ENCODE results near the gene HIVEP2.

The HIVEP2 gene

DNA sequence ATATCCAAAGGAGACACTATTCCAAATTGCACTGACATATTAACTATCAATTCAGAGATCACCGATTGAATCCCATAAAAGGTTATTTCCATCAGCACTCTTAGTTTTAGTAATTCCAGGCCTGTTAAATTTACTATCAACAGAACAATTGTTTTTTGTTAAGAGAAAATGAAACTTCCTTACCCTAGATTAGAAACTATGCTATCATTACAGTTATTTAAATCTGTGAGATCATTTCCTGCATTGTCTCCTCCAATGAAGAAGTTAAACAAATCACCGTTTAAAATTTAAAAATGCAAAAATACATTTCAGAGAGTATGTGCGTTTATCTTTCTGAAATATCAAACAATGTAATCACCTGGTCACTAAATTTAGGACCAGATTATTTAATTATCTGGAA, 57.5 kb downstream of the HIVEP2 start:
- ATAC-seq, result peak in 1 of 2 donors; percentile 30

DNA sequence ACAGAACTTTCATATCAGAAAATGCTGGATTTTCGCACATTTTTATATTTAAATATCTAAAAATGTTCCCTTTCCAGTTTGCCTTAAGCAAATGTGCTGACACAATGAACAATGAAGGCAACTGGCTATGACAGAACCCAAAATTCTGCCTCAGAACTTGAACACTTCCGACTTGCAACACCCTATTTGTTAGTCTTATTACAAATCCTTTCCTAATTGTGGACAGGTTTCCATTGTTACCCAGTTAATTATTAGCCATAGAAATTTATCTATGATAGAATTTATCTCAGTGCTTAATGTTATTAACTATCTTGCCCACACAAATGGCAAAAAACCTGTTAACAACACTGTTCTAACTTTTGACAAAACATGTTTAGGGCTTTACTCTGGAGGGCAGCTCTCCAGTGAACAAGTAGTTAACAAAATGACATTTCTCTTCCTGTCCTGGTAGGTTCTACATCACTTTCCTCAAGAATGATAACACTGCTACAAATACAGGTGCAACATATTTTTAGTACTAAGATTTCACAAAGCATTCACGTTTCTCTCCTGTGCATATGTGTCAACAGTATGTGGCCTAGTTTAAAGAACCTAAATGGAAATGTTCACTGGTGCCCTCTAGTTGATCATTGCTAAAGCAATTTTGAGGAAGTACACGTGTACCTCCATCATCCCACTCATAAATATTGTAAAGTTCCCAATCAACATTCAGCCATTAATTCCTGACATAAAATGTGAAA, 58.4 kb downstream of the HIVEP2 start:
- peak; percentile 13 to 37 for ATAC-seq

DNA sequence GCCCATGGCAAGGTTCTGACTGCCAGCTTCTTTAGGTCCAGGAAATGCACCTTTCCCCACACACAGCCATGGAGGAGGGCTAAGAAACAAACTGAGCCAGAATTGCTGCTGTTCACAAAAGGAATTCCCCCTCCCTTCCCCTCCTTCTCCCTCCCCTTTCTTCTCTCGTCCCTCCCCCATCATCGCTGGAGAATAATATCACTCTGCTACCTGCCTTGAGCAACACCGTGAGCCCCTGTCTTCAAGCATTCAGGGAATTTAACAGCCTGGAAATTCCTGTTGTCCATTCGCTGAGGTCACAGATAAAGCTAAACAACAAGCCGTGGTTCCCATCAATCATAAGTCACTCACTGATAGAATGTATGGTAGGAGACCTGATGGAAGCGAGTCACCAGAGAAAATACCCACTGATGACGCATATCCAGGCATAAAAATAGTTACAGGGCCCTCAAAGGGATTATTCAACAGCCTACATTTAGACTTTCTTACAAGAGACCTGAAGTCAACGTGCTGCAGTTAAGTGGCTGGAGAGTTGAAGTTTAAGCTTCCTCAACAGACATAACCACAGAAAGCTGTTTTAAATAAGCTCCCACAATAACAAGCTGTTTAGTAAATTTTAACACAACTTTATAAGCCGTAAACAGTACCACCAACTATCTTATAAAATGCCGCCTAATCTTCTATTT, 59.7 kb downstream of the HIVEP2 start:
- ATAC-seq, result peak; percentile 85 to 87

DNA sequence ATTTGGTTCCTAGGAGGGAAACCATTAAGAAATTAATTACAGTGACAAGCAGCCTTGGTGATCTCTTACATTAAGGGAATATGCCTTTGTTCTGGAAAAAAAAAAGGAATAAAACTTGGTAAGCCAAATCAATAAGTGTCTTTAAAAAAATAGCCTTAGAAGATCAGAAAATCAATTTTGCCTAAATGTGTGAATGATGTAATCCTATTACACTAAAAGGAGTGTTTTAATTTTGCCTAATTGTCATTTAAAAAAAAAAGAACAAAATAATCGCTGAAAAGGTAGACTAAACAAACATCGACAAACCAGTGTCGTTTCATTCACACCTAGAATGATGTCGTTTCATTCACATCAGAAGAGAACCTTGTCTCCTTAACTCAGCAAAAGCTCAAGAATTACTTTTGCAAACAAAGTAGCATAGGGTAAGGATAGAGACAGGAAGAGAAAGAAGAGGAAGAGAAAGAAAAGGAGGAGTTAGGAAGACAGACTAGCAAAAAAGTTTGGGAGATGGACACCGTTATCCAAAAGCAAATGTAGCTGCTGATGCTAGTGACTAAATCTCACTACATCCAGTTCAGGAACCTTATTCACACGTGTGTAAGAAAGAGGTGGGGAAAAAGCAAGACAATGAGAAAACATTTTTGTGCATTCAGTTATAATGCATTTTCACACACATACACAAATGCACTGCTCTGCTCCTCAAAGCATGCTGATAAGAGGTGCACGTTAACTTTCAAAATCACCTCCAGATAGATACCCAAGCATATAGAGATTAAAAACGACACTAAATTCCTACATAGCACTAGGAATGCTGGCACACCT, 60.6 kb downstream of the HIVEP2 start:
- no peak for ATAC-seq

DNA sequence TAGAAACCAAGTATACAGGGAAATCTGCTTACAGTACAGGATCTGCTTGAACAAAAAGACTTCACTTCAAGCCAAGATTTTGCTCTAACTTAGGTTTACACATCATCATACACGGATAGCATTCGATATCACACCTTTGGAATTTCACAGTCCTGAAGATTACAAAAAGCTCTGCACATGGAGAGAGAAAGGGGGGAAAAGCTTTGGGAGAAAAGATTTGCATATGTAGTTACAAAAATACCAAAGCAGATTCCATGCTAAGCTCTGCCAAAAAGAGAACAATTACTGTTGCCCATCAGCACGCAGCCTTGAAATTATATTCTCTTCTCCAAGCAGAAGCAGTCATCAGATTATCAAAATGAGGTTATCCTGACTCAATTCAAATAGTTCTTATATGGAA, 62.0 kb downstream of the HIVEP2 start:
- no peak for ATAC-seq

DNA sequence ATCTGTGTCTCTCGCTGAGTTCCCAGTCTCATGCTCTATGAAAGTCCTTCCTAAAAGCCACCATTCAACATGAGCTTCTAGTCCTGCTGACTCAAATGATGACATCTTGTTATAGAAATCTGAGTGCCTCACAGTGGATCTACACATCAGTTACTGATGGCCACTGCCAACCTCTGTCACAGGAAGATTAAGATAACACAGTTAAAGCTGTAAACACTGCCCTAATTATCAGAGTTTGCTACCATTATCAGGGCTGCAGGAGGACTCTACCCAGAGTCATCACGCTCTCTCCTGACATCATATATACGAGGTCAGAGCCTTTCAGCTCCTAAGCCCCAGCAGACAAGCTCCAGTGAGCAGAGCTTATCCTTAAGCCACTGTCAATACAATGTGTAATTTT, 63.2 kb downstream of the HIVEP2 start:
- no peak for ATAC-seq

DNA sequence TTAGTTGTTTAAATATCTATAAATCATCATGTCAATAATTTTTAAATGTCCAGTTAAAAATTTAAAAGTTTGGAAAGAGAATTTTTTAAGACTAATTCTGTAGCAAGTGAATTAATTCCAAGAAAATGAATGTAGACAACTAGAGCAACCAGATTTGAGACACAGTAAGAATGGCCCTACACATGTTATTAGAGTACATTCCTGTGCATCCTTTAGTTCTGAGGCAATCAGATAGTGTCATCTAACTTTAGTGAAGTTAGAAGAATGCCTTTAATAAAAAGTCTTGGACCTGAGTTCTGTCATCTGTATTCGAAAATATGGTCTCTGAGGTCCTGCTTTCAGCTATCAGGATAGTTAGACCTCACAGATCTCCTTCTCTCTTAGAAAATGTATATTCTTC, 63.7 kb downstream of the HIVEP2 start:
- no peak for ATAC-seq

DNA sequence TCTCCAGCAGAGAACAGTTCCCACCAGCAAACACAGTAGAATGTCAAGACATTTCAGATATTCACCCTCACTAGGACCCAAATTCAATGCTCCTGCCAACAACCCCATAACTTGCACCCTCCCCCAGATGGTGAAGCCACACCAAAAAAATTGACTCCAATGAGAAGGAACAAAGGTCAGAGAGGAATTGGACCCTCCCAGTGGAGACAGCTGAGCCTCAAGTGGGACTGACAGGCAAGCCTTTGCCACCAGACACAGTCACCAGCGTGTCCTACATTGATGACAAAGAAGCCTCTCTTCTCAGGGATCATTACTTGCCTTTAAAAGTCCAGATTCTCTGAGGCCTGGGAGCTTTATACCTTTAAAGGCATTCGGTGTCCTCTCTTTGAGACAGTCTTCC, 64.8 kb downstream of the HIVEP2 start:
- ATAC-seq, result no peak

DNA sequence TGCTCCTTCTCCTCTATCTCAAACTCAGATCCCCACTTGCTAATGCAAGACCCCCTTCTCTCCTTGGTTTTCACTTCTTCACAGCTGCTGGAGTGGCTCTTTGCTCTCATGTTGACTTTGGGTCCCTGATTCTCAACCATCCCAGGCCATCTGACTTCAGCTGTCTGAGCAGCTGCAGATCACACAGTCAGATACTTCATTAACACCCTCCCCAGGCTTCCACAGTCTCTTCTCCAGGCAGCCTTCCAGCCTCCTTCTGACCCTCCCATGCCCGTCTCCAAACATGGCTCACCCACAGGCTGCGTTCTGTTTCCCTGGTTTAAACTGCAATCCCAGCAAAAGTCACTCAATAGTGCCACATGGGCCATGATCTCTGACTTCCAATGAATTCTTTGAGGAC, 65.4 kb downstream of the HIVEP2 start:
- ATAC-seq, result no peak

DNA sequence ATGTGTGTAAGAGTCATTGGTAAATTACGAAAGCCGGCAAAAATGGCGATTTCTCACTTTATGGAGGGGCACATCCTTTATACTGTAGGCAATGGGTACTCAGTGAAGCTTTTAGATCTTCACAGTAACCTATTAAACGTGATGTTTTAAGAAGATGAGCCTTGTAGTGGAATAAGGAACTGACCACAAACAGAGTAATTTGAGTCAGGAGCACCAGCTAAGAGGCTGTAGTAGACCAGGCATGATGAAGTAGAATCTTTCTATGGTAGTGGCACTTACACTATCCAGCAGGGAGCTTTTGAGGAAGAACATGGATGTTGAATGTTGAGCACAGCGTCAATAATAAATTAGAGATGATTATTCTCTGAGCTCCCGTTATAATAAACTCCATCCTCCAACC, 65.9 kb downstream of the HIVEP2 start:
- peak in 1 of 2 donors; percentile 15 for ATAC-seq

DNA sequence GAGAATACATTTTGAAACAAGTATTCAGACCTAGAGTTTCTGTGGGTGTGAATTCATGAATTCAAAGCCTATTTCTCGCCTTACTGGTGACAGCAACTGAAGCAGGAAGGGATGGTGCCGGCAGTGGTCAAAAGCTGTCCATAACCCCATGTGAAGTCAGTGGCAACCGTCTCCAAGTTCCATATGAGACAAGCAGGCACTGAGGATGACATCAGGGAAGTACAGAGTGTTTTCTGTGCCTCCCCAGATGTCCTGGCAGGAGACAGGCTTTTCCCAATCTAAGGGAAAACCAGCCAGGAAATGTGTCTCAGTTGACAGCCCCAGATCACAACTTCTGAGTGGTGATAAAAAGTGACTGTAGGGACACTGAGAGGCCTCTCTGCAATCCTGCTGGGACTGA, 66.6 kb downstream of the HIVEP2 start:
- ATAC-seq, result peak in 1 of 2 donors; percentile 12

DNA sequence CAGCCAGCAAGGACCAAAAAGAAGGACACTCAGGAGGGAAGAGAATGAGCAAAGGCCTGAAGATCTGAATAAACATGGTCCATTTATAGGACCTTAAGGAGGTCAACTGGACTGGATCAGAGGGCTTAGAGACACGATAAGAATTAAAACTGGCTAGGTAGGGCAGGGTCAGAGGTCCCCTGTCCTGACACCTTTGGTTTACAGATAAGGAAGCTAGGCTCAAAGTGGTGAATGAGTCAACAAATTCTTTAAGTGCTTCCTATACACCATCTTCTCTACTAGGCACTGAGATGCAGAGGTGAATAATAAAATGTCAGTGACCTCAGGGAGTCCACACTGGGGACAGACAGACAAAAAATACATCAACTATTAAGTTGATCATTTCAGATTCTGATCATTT, 70.3 kb downstream of the HIVEP2 start:
- ATAC-seq, result peak; percentile 36 to 44

DNA sequence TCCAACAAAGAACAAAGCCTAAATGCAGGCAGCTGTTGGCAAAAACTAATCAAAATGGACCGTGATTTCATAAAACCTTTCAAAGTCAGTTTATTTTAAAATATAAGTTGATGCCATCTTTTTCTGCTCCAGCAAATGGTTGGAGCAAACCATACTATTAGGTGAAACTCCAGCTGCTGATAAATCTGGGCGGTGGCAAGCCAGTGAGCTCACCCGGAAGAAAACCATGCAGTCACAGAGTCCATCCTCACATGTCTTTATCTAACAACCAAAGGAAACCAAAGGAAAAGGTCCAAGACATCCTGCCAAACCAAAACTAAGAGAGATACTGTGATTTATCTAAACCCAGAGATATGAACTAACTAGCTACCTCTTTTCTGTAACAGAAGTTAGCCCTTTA, 72.6 kb downstream of the HIVEP2 start:
- ATAC-seq, result no peak

DNA sequence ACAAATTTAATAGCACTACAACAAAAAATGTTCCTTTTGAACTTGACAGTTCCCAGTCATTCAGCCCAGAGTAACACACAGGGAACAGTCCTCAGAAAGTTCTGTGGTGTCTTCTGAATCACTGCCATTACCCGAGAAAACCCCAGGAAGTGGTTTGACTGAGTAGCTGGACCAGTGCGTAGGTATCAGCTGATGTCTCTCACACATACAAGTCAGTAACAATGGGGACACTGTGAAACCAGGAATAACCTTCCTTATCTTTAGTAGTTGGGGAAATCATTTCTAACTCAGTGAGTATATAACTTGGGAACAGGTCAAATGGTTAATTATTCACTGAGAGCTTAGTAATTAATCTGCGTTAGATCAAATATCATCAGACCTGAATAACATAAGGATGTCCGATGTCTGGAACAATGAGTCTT, 73.1 kb downstream of the HIVEP2 start:
- ATAC-seq, result peak; percentile 88 to 93

DNA sequence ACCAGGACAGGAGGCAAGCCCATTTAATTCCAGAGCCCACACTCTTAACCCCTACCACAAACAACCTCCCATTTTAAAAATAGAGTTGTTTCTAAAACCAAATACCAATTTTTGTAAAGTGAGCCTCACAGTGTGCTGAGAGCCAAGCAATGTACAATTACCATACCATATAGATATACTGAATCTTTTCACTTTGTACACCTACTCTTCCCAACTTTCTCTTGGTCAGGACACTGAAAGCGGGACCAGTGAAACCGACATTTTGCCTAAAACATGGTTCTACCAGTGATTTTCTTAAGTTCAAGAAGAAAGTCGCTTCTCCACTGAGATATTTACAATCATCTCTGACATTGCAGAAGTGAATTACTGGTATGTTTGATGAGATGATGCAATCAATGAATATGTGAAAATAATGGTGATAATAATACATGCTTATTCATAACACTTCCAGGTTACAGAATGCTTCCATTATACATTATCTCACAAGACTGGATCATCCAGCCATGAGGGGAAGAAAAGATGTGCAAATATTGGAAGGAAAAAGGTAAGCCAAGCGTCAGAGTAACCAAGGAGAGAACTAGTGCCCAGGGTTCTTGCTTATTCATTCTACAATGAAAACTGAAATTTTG, 74.1 kb downstream of the HIVEP2 start:
- ATAC-seq, result no peak

DNA sequence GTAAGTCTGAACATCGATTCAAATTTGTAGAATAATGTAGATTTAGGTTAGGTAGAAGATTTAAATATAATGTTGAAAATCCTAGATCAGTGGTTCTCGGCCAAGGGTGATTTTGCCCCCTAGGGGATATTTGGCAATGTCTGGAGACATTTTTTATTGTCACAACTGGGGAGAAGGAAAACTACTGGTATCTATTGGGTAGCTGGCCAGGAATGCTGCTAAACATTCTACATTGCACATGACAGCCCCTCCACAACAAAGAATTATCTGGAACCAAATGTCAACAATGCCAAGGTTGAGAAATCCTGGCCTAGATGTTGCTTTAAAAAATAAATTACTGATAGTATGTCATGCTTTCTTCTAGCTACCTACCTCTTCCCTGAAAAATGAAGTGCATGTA, 76.1 kb downstream of the HIVEP2 start:
- no peak for ATAC-seq

DNA sequence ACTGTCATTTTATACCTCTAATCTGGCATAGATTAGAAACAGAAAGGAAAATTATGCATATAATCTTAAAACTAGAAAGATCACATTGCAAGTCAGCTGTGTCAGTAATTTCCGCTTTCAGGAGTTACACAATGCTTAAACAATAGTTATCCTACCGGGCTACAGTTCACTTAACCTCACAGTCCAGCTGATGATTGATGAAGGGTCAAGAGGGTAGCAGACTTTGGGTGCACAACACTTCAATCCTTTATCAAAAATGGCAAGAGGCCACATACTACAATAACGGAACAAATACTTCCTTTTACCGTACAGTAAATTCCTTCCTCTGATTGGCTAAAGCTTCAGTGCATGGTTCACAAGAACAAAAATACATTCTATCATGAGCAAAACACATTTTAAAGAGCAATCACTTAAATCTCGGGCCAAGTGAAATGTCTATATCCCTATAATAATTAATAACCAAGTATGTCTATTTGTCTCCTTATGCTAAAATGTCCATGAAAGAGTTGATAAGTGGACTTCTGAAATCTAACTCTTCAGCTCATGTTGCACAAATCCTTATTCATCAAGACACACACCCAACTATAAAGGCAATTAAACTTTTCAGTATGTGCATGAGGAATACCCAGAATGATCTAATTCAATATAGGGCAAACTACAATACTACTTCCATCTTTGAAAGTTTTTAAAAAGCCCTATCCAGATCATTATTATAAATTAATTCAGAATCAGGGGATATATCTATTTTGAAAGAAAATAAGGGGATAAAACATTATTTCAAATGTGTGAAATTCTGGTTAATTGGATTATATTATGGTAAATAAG, 76.8 kb downstream of the HIVEP2 start:
- ATAC-seq, result peak; percentile 26 to 50

DNA sequence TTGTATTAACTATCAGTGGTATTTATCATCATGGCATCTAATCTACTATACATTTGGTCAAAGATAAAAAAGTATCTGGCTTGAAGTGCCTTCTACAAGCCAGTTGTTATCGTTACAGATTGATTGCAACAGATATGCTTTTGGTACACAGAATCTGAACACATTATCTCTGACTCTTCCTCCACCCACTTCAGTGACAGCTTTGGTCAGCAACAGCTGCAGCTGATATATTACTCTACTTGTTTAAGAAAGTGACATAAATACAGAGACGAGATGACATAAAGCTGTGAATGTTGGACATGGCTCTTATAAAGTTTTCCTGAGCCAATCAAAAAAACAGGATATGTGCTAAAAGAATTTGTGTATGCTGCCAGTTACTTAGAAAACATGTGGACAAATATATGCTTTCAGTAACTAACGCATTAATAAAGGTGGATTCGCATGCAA, 77.6 kb downstream of the HIVEP2 start:
- ATAC-seq, result peak in 1 of 2 donors; percentile 21

DNA sequence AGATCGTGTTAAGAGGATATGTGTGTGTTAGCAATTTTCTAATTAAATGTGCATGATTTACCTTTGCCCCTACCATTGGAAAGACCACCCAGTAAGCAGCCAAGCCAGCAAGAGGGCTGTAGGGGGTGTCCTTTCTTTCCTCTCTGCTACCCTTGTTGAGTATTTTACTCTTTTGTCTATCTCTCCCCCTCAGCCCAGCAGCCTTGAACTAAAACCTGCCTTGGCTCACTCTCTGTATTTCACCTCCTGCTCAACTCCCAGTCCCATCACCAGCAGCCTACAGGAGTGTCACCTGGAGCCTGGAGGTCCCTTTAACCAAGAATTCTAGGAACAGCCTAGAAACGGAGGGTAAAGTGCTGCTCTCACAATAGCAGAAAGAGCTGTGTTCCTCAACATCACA, 81.0 kb downstream of the HIVEP2 start:
- no peak for ATAC-seq

DNA sequence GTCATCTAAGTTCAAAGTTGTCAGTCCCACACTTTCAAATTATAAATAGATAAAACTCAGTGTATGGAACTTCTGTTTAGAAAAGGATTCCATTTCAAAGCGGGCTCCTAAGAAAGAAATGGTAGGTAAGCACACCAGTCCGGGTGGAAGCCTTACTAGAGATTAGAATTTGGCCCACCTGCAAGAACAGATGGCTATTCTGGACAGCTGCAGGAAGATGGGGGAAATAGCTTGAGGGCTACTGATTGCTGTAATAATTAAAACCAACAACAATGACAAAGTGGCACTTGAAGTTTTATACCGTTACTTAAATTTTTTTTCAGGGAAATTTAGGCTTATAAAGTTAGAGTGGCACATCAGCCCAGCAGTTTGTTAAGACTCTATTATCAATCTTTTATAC, 83.3 kb downstream of the HIVEP2 start:
- ATAC-seq, result no peak

DNA sequence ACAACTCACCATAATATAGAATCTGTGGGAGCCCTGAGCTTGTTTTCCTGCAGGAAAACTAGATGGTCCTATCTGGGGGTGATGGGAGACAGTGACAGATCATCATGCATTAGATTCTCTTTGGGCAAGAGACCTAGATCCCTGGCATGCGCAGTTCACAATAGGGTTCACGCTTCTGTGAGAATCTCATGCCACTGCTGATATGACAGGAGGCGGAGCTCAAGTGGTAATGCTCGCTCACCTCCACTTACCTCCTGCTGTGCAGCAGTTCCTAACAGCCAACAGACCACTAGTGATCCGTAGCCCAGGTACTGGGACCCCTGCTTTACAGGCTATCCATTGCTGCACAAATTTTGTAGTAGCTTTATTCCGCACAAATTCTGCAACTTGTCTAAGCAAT, 84.5 kb downstream of the HIVEP2 start:
- ATAC-seq, result no peak

All from activated CD4-positive, CD25-positive, alpha-beta regulatory T cell treated with anti-CD3 and anti-CD28 coated beads, Interleukin-2, amount 50 U/mL, for 24 hours (primary cell).